Colon (tissue), 2 donors: ENCODE results near the gene UGT2B10.
"Not testable (repeated sequence)": the region's sequence is repeated elsewhere in the genome, so short reads cannot be mapped to it uniquely, and the experiment has no call there.

Experiments used
- FAIRE-seq: peaks from 2 replicates; lab custom pipeline; 2012; peaks lifted over from hg19 to GRCh38; lab: Jason Lieb, UNC
- donor health status: control.
- donor health status: control.

Gene UGT2B10

DNA sequence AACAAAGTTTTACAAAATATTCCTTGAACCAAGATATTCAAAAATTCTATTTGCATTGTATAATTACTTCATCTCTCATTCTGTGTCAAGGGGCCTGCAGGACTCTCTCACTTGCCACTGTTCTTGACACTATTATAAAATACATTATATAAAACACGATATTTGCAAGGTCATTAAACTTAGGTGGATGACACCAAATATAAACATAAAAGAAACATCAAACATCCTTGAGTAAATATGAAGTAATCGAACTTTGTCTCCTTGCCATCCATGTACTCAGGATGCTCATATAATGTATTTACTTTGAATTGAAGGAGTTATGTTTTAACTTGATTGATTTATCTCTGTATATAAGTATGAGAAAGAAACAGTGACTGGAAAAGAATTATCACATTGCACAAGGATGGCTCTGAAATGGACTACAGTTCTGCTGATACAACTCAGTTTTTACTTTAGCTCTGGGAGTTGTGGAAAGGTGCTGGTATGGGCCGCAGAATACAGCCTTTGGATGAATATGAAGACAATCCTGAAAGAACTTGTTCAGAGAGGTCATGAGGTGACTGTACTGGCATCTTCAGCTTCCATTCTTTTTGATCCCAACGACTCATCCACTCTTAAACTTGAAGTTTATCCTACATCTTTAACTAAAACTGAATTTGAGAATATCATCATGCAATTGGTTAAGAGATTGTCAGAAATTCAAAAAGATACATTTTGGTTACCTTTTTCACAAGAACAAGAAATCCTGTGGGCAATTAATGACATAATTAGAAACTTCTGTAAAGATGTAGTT, at the start of gene UGT2B10:
TSS of gene UGT2B10 (plus strand) at position 378 of the 793 bp plus-strand sequence. CDS start at position 404, 26 bp downstream.
- FAIRE-seq = peak; percentile 96

DNA sequence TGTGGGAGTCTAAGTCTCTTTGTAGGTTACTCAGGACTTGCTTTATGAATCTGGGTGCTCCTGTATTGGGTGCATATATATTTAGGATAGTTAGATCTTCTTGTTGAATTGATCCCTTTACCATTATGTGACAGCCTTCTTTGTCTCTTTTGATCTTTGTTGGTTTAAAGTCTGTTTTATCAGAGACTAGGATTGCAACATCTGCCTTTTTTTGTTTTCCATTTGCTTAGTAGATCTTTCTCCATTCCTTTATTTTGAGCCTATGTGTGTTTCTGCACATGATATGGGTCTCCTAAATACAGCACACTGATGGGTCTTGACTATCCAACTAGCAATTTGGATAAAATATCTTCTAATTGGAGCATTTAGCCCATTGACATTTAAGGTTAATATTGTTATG, 44.0 kb upstream of the UGT2B10 start:
- FAIRE-seq = not testable (repeated sequence)

DNA sequence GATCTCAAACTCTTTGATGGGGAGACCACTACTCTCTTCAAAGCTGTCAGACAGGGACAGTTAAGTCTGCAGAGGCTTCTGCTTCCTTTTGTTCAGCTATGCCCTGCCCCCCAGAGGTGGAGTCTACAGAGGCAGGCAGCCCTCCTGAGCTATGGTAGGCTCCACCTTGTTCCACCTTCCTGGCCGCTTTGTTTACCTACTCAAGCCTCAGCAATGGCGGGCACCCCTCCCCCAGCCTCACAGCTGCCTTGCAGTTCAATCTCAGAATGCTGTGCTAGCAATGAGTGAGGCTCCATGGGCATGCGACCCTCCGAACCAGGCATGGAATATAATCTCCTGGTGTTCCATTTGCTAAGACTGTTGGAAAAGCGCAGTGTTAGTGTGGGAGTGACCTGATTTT, 42.1 kb upstream of the UGT2B10 start:
- FAIRE-seq = no peak

DNA sequence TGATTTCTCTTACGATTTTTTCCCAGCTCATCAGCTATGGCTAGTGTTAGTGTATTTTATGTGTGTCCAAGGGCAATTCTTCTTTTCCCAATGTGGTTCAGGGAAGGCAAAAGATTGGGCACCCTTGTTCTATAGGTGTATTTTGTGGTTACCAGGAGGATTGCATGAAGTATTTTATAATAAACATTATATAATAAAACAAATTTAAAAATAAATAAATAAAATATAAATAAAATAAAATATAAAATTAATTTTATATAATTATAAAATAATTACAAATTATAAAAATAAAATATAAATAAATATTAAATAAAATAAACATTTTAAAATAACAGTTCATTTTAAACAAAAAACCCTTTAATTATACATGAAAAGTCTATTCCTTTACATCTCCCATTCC, 35.6 kb upstream of the UGT2B10 start:
- FAIRE-seq = peak; percentile 91

DNA sequence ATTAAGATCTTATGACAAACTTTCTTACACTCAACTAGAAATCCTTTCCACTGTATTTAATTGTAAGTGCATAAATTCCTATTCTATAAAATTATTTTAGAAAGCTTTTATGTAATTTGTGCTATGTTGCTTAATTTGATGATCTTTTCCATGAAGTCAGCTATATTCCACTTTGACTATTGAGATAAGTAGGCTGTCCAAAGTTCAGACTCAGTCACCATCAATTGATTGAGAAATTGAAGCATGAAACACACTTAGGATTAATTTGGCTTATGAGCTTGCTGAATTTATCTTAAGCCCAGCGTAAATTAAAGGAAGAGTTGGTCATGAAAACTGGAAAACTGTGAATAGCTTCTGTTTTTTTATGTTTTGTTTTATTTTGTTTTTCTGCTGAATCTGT, 18.7 kb upstream of the UGT2B10 start:
- no peak for FAIRE-seq

DNA sequence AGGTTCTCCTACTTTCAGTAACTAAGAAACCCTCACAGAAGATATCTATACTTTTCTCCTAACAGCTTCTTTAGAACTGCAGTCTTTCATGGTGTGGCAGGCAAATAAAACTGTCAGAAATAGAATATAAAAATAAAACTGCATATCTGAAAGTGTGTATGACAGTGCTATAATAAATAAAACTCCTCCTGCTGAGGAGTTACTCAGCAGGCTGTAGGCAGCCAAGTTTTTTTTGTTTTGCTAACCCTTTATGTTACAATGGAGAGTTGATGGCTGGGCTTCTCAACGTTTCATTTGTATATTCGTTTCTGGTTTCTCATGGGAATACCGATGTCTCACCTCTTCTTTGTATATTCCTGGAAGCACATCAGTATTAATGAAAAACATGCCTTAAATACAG, 18.2 kb upstream of the UGT2B10 start:
- no peak for FAIRE-seq

DNA sequence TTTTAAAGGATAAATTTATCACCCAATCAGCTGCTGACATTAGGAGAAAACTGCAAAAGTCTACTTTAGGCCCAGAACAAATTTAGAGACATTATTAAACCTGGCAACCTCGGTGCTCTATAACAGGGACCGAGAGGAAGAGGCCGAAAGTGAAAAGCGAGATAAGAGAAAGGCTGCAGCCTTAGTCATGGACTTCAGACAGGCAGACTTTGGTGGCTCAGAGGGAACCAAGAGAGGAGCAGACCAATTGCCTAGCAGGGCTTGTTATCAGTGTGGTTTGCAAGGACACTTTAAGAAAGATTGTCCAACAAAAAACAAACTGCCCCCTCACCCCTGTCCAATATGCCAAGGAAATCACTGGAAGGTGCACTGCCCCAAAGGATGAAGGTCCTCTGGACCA, 12.8 kb upstream of the UGT2B10 start:
- no peak for FAIRE-seq

DNA sequence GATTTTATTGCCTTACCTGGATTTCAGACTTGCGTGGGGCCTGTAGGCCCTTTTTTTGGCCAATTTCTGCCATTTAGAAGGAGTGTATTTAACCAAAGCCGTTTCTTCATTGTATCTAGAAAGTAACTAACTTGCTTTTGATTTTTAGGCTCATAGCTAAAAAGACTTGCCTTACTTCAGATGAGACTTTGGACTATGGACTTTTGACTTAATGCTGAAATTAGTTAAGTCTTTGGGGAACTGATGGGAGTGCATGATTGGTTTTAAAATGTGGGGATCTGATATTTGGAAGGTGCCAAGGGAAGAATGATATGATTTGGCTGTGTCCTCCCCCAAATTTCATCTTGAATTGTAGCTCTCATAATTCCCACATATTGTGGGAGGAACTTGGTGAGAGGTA, 7.7 kb upstream of the UGT2B10 start:
- FAIRE-seq = no peak

DNA sequence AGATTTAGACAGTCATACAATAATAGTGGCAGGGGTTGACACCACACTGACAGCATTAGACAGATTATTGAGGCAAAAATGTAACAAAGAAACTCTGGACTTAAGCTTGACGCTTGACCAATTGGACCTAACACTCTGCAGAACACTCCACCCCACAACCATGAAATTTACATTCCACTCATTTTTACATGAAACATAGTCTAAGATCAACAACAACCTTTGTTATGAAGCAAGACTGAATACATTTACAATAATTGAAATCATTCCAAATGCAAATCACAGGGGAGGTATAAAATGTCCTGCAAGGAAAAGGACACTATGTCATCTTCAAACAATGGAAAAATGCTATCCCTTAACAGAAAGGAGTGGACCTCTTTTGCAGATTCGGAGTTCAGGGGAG, 4.9 kb upstream of the UGT2B10 start:
- FAIRE-seq = no peak

DNA sequence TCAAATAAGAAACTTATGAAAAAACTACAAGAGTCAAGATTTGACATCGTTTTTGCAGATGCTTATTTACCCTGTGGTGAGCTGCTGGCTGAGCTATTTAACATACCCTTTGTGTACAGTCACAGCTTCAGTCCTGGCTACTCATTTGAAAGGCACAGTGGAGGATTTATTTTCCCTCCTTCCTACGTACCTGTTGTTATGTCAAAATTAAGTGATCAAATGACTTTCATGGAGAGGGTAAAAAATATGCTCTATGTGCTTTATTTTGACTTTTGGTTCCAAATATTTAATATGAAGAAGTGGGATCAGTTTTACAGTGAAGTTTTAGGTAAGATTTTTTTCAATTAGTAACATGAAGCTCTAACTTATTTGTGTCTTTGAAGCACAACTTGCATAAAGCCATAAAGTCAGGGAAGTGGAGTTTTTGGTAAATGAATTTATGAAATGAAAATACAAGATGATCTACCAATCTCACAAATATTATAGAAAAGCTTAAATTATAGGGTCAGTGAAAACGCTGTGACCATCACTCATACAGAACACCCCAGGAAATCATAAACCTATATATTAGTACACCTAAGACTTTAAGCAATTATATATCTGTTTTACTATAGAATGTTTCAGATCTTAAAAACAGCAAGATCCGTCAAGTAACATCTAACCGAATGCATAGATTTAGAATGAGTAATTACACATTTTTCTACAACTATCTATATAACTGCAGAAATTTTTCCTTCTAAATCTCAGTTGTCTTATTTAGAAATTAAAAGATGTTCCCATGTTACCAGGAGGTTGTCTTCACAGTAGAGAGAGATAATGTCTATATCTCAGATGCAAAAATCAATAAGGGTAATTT, 844 bp downstream of the UGT2B10 start:
- peak; percentile 36 for FAIRE-seq

DNA sequence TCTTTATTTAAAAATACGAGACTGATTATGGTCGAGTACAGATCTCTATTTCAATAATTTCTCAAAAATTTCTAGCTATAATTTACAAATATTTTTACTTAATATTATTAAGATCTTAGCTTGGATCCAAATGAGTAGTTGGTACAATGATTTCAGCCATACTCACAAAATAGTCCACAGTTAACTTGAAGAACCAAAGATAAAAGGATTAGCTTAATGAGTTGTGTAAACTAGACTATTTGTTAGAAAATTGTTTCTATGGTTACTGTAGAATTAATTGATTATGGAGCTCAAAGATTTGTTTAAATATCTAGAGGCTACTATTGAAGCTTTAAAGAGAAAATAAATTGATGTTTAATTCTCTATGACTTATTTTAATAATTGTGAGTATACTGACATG, 1.6 kb downstream of the UGT2B10 start:
- peak; percentile 68 for FAIRE-seq

DNA sequence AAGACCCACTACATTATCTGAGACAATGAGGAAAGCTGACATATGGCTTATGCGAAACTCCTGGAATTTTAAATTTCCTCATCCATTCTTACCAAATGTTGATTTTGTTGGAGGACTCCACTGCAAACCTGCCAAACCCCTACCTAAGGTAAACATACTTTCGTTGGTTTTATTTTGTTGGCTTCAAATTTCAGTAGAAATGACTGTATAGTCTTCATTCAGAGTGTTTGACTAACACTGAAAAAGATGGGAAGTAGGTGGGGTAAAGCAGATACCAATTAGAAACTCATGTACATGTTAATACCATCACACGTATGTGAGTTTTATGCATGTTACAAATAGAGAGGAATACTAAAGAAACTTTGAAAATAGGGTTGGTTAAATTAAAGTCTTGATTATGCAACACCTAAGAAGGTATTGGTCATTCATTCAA, 2.3 kb downstream of the UGT2B10 start:
- not testable (repeated sequence) for FAIRE-seq

DNA sequence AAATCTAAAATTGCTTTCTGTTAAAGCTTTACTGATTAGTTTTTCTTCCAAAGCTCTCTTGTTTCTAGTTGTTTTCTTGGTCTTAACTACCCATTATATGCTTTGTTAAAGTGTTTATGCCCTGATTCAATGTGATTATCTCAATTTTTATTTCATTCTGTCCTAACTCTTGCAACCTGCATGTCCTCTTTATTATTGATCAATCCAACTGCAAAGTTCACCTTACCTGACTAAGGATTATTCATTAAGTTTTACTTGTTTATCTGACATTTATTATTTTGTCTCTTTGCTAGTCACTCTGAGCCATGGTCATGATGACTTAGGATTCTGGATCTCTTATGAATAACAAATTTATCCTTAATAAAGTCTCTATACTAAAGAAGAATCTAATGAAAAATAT, 15.8 kb downstream of the UGT2B10 start:
- no peak for FAIRE-seq

DNA sequence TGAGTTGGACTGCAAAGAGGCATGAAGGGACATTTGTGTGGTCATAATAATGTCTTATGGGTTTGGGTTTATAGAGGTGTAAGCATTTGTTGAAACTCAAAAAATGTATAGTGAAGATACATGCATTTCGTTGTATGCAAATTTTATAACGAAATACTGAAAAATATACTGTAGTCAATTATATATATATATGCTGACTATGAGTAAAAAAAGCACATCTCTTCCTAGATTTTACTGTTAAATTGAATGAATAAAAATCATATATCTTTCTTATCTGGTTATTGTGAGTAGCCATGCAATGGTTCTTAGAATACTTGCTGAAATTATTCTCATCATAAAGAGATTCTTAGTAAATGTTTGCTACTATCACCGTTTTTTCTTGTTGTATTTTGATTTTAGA, 34.5 kb downstream of the UGT2B10 start:
- FAIRE-seq = no peak

DNA sequence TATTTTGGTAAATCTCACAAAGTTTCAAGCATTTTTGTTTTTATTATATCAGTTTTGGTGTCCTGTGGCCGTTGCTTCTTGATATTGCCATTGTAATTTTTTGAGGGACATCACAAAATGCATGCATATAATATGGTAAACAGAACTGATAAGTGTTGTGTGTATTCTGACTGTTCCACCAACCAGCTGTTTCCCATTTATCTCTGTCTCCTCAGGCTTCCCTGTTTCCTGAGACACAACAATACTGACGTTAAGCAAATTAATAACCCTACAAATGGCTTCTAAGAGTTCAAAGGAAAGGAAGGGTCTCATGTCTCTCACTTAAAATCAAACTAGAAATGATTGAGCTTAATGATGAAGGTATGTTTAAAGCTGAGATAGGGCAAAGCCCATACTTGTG, 40.0 kb downstream of the UGT2B10 start:
- FAIRE-seq = no peak

DNA sequence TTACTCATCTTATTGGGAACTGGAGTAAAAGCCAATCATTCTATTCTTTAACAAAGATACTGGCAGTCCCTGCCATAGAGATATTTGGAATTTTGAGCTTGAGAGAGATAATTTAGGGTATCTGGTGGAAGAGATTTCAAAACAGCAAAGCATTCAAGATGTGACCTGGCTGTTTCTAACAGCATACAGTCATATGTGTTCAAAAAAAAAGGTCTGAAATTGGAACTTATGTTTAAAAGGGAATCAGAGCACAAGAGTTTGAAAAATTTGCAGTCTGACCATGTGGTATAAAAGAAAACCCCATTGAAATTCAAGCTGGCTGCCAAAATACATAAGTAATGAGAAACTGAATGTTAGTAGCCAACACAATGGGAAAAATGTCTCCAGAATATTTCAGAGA, 42.2 kb downstream of the UGT2B10 start:
- no peak for FAIRE-seq

DNA sequence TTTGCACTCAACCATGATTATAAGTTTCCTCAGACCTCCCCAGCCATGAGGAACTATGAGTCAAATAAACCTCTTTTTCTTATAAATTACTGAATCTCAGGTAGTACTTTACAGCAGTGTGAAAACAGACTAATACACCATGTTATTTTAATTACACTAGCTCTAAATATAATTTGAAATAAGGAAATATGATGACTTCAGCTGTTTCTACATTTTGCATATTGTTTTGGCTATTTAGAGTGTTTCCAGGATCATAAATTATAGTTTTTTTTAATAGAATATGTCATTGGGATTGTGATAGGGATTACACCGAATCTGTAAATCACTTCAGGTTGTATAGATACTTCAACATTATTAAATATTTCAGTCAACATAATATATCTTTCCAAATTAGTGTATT, 43.9 kb downstream of the UGT2B10 start:
- no peak for FAIRE-seq

DNA sequence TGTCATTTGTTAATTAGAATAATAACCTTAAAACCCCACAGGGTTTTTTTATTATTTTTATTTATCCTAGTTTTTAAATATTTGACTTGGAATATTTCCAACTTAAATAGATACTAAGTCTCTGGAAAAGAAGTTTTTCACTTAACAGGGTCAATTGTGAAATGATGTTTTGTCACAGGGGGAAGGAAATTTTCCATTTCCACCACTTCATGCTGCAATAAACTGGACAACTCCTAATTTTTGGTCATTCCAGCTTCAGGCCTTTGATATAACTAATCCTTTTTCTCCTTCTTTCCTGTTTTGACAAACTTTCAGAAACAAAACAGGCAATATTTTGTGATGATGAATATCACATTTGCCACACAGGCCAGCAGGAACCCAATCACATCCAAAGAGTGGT, 45.3 kb downstream of the UGT2B10 start:
- no peak for FAIRE-seq

DNA sequence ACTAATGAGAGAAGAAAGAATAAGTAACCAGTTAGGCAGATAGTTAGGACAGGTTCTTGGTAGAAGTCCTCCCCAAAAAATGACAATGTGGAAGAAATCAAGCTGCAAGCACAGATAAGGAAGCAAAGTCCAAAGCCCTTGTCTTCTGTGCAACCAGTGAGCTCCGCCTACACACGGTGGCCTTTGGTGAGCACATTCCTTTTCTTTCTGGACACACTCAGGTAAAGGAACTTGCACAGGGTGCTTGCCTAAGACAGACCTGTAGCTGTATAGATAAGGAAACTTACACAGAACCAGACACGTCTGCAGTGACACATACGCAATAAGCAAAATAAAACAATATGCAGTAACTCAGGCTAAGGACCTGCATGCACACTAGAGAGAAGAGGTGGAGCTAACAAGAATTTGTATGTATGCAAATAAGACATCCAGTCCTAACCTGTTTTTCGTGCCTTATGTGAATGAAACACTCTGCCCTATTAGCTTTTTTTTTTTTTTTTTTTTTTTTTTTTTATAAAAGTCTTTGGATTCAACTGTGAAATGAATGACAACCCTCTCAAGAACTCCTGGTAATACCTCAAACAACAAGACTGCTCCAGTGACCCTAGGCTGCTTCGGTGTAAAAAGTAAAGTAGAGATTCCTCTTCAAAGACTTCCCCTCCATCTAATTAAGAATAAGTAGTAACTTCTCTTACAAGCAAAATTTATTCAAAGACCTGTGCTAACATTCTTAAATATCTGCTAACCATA, 48.8 kb downstream of the UGT2B10 start:
- peak; percentile 84 for FAIRE-seq

DNA sequence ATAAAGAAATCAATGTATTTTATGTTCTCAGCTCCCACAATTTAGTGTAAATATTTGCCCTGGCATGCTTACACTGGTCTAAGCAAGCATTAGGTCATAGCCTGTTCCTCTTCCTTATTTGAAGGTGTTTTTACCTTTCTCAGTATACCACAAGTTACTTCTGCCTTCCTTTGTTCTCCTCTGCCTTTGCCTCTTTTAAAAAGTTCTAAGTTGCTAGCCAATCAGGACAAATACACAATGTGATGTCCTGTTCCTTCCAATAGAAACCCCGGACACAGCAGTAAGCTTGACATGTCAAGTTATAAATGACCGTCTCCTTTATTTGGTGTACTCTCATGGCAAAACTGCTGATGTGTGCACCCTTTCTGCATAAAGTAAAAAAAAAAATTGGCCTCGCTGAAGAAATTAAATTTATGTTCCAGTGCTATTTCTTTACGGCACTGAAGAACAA, 49.4 kb downstream of the UGT2B10 start:
- no peak for FAIRE-seq

DNA sequence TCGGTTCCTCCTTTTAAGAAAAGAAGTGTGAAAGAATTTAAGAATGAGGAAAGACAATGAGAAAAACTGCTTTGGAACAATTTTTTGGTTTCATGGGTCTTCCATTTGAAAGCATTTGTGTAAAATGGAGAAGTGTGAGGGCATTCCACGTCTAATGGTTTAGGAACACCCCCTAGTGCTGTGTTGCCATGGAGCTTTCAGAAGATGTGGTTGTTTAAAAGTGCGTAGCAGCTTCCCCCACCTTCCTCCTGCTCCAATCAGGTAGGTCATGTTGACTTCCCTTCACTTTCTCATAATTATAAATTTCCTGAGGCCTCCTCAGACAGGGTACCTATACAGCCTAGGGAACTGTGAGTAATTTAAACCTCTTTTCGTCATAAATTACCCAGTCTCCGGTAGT, 50.0 kb downstream of the UGT2B10 start:
- FAIRE-seq = no peak

DNA sequence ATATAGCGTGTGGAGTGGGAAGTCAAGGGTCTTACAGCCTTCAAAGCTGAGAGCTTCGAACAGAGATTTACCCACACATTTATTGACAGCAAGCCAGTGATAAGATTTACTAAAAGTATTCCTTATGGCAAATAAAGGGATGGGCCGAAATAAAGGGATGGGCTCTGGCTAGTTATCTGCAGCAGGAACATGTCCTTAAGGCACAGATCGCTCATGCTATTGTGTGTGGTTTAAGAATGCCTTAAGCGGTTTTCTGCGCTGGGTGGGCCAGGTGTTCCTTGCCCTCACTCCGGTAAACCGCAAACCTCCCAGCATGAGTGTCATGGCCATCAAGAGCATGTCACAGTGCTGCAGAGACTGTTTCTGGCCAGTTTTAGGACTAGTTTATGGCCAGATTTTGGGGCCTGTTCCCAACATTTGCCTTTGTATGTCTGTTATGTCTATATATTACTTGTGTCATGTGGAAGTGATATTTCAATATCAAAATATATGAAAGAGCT, 53.5 kb downstream of the UGT2B10 start:
- no peak for FAIRE-seq
